Gastroesophageal sphincter (tissue), 4 donors: ENCODE data around the gene UBLCP1. TPM values are rescaled to one million over a fixed set of nuclear protein-coding genes. Genes with fewer than 3 reads are reported as not detected.

Experiments
- ATAC-seq: fragments of 150-250 bp; one replicate; pipeline ENCODE4 v1.9.1; 2016; ENCODE audit warnings: mild to moderate bottlenecking, moderate library complexity
- H3K27ac ChIP-seq, 4 donors: fragments of 200-600 bp; sonication (generic) in 3 of 4; 1 replicate in 3 of 4; 2 replicates in 1 of 4; pipeline ENCODE4 v1.5.1; 2016 to 2019
- H3K27me3 ChIP-seq: fragments of 200-600 bp; sonication (generic); one replicate; pipeline ENCODE4 v1.5.1; 2019
- H3K36me3 ChIP-seq, 2 donors: fragments of 200-600 bp; sonication (generic); one replicate each; pipeline ENCODE4 v1.5.1; 2019; ENCODE audit warnings: control low read depth in 1 of 2
- H3K4me1 ChIP-seq, 3 donors: fragments of 200-600 bp; sonication (generic); 1 replicate in 2 of 3; 2 replicates in 1 of 3; pipeline ENCODE4 v1.5.1; 2016 to 2019; ENCODE audit warnings: control low read depth in 2 of 3
- H3K4me3 ChIP-seq, 2 donors: fragments of 200-600 bp; sonication (generic); one replicate each; pipeline ENCODE4 v1.5.1; 2019; ENCODE audit warnings: mild to moderate bottlenecking in 1 of 2, moderate library complexity in 1 of 2
- H3K9me3 ChIP-seq, 3 donors: fragments of 200-600 bp; sonication (generic); one replicate each; pipeline ENCODE4 v1.5.1; 2017 to 2019; ENCODE audit warnings: control low read depth in 2 of 3
- CTCF ChIP-seq, 4 experiments: fragments of 200-600 bp in 2 of 4; fragments of 450-650 bp in 2 of 4; sonication (generic) in 1 of 4; IDR thresholded peaks; one replicate each; pipeline ENCODE4 v1.5.1; 2017 to 2019; ENCODE audit warnings: antibody characterized with exemption in 4 of 4, mild to moderate bottlenecking in 2 of 4, moderate library complexity in 2 of 4
- EP300 ChIP-seq: sonication (generic); formaldehyde crosslinking; IDR thresholded peaks from one replicate; pipeline ENCODE4 v1.6.1; 2017; ENCODE audit warnings: antibody characterized with exemption, mild to moderate bottlenecking
- POLR2A ChIP-seq, 2 donors: fragments of 450-650 bp; IDR thresholded peaks; one replicate each; pipeline ENCODE4 v1.6.1; 2017; ENCODE audit warnings: antibody characterized with exemption in 2 of 2, mild to moderate bottlenecking in 2 of 2, moderate library complexity in 1 of 2
- POLR2AphosphoS5 ChIP-seq: sonication (generic); formaldehyde crosslinking; IDR thresholded peaks from one replicate; pipeline ENCODE4 v1.6.1; 2017; ENCODE audit warnings: antibody characterized with exemption
- WGBS, 2 donors: methylation state at CpG; one replicate each; pipeline ENCODE4 v1.1.5; 2018; ENCODE audit warnings: low coverage in 1 of 2; 5-methylcytosine and 5-hydroxymethylcytosine counted together
- total RNA-seq, 4 donors: library from RNA; depleted of rRNA; stranded (reverse); fragments of >200 nt; gene quantifications; one replicate each; pipeline ENCODE4 v1.1.0, GENCODE V29; 2016

UBLCP1 gene, protein sequence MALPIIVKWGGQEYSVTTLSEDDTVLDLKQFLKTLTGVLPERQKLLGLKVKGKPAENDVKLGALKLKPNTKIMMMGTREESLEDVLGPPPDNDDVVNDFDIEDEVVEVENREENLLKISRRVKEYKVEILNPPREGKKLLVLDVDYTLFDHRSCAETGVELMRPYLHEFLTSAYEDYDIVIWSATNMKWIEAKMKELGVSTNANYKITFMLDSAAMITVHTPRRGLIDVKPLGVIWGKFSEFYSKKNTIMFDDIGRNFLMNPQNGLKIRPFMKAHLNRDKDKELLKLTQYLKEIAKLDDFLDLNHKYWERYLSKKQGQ
- 10 to 100 TPM; 24.1 to 29.3 (median 26.0) TPM for total RNA-seq

GRCh38 chr5:159262859-159263568 is at the start of gene UBLCP1:
Gene UBLCP1, plus strand, starts transcription at chr5:159263290. Its CDS starts 5,626 bp downstream, at chr5:159268916.
- peaks cover 0 to 26% (median 0%) of the 10 kb centered on the region in 3 donors for H3K4me1 ChIP-seq
- no peaks in the 10 kb centered on the region for H3K27me3 ChIP-seq
- H3K4me3 ChIP-seq, result peak within 1 kb of the TSS; percentile 72 to 96
- WGBS, 2 donors, result 0 to 1% methylated on average over 5 to 21 of the region's 54 CpGs
- ATAC-seq, result peak; percentile 94
- H3K9me3 ChIP-seq, result no peaks in the 10 kb centered on the region
- peak within 1 kb of the TSS; percentile 82 to 94 (median 88) for H3K27ac ChIP-seq
- H3K36me3 ChIP-seq, result peaks cover 0 to 6% of the 10 kb centered on the region in 2 donors
- TF ChIP-seq POLR2AphosphoS5, result peak; percentile 66
- peak in 1 of 4 experiments; percentile 24 for TF ChIP-seq CTCF (IDR thresholded peaks at IDR 0.05)
- TF ChIP-seq POLR2A (IDR thresholded peaks at IDR 0.05), result peak; percentile 21 to 29
- no peak for TF ChIP-seq EP300

- Histone ChIP-seq H3K4me1 (peaks cover 0 to 6% (median 3%) of the 10 kb centered on the region in 3 donors), H3K27ac (no peak overlapping the region), H3K27me3 (no peaks in the 10 kb centered on the region), H3K9me3 (no peaks in the 10 kb centered on the region), H3K4me3 (no peak overlapping the region), H3K36me3 (no peaks in the 10 kb centered on the region)
- TF ChIP-seq EP300 (no peak), CTCF (IDR thresholded peaks at IDR 0.05) (no peak), POLR2A (IDR thresholded peaks at IDR 0.05) (no peak), POLR2AphosphoS5 (no peak)
- 83 to 87% methylated on average over 2 of the region's 2 CpGs for WGBS, 2 donors
- ATAC-seq, result no peak
These were observed 48.4 kb upstream of the UBLCP1 start for GRCh38 chr5:159214486-159215271.

DNA sequence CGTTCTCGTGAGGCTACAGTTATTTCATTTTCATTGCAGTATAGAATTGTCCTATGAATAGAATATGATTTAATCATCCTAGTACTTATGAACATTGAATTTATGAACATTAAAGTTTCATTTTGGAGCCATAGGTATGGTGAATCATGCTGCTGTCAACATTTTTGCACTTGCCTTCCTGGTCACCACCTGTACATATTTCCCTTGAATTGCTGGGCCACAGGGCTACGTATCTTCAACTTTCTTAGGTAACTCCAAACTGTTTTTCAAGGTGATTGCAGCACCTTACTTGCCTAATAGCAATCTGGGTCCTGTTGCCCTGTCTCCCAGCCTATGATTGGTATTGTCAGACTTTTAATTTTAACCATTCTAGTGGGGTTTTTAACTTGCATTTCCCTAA is 47.2 kb upstream of the UBLCP1 start:
- no peak overlapping the region for H3K27ac ChIP-seq
- no peaks in the 10 kb centered on the region for H3K36me3 ChIP-seq
- no peaks in the 10 kb centered on the region for H3K9me3 ChIP-seq
- H3K4me1 ChIP-seq, result no peaks in the 10 kb centered on the region
- ATAC-seq, result no peak
- no peaks in the 10 kb centered on the region for H3K27me3 ChIP-seq
- TF ChIP-seq POLR2AphosphoS5 (no peak), CTCF (IDR thresholded peaks at IDR 0.05) (no peak), POLR2A (IDR thresholded peaks at IDR 0.05) (no peak), EP300 (no peak)
- H3K4me3 ChIP-seq, result no peak overlapping the region
- 88 to 95% methylated on average over 3 of the region's 3 CpGs for WGBS, 2 donors

DNA sequence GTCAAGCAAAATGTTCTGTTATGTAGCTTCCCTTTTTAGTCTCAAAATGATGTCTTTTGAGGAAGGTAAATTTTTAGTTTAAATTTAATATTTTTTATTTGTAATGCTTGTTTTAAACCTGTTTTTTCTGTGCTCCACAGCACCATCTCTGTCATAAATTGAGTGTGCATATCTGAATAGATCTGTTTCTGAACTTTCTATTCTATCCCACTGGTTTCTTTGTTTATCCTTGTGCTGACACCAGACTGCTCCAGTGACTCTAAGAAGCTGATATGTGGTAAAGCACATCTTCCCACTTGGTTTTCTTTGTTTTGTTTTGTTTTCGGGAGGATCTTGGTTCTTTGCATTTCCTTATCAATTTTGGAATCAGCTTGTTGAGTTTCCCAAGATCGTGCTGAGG is 46.6 kb upstream of the UBLCP1 start:
- Histone ChIP-seq H3K4me3 (no peak overlapping the region), H3K27ac (no peak overlapping the region), H3K36me3 (no peaks in the 10 kb centered on the region), H3K4me1 (no peaks in the 10 kb centered on the region), H3K9me3 (no peaks in the 10 kb centered on the region), H3K27me3 (no peaks in the 10 kb centered on the region)
- WGBS, 2 donors, result 52 to 66% methylated on average over 2 of the region's 2 CpGs
- no peak for ATAC-seq
- TF ChIP-seq POLR2A (IDR thresholded peaks at IDR 0.05) (no peak), POLR2AphosphoS5 (no peak), EP300 (no peak), CTCF (IDR thresholded peaks at IDR 0.05) (no peak)
